GM21367 (cell line): ENCODE measurements around the gene SLC16A5.

Experiments used
- ATAC-seq: cut with Tn5 transposase; IDR thresholded peaks from one replicate; pipeline ENCODE4 v1.9.1; 2021; ENCODE audit not compliant: unreplicated experiment

SLC16A5 gene

GRCh38 chr17:75084039-75084660, 3.6 kb upstream of the SLC16A5 start:
- no peak for ATAC-seq

- no peak for ATAC-seq
Observed at GRCh38 chr17:75086496-75087181, 1.1 kb upstream of the SLC16A5 start.

DNA sequence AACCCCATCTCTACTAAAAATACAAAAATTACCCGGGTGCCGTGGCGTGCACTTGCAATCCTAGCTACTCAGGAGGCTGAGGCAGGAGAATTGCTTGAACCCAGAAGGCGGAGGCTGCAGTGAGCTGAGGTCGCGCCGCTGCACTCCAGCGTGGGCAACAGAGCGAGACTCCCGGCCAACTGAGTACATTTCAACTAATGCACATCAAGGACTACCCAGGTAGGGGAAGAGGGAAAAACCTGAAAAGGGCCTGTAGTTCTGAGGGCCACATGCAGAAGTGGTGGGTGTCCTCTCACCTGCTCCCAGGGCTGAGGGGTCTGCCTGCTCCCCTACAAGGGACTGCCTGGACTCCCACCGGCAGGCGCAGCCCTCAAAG, 584 bp upstream of the SLC16A5 start:
- ATAC-seq, result no peak

GRCh38 chr17:75088465-75089417, 987 bp downstream of the SLC16A5 start:
- ATAC-seq, result no peak

- ATAC-seq, result no peak
Observed at GRCh38 chr17:75090871-75091854, 3.4 kb downstream of the SLC16A5 start.

GRCh38 chr17:75091855-75092327, 4.1 kb downstream of the SLC16A5 start:
- ATAC-seq, result no peak

DNA sequence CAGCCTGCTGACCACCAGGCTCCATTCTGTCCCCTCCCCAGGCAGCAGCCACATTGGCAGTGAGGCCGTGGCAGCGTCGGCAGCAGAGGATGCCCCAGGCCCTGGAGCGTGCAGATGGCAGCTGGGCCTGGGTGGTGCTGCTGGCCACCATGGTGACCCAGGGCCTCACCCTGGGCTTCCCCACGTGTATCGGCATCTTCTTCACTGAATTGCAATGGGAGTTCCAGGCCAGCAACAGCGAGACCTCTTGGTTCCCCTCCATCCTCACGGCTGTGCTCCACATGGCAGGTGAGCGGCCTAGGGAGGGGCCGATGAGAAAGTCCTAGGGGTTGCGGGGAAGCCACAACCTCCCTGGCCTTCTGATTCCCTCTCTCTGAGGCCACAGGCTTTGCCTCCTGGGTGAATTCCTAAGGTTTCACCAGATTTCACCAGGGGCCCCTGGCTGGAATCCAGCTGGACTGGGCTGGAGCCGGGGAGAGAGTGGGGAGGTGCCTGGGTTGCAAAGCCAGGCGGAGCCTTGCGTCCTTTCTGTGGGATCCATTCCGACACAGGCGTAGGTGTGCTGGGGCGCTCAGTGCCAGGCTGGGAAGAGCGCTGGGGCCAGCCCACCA, 5.9 kb downstream of the SLC16A5 start:
- ATAC-seq, result no peak

GRCh38 chr17:75094871-75095399, 7.2 kb downstream of the SLC16A5 start:
- ATAC-seq, result no peak

GRCh38 chr17:75096082-75096625, 8.4 kb downstream of the SLC16A5 start:
- ATAC-seq, result no peak

GRCh38 chr17:75097865-75098264, 10.1 kb downstream of the SLC16A5 start:
- ATAC-seq, result no peak

DNA sequence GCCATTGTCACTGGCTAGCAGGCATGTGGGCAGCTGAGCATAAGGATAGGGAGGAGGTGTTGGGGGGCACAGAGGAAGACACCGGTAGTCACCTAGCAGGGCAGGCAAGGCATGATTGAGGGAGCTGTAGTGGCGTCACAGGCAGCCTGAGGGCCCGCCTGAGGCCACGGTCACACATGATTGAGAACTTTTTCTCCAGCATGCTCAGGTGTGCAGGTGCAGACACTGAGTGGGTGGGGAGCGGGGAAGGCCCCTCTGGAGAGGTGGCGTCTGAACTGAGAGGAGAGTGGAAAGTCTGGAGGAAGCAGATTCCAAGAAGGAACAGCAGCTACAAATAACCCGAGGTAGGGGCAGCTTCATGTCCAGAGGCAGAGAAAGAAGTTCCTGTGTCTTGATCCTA, 11.1 kb downstream of the SLC16A5 start:
- no peak for ATAC-seq

DNA sequence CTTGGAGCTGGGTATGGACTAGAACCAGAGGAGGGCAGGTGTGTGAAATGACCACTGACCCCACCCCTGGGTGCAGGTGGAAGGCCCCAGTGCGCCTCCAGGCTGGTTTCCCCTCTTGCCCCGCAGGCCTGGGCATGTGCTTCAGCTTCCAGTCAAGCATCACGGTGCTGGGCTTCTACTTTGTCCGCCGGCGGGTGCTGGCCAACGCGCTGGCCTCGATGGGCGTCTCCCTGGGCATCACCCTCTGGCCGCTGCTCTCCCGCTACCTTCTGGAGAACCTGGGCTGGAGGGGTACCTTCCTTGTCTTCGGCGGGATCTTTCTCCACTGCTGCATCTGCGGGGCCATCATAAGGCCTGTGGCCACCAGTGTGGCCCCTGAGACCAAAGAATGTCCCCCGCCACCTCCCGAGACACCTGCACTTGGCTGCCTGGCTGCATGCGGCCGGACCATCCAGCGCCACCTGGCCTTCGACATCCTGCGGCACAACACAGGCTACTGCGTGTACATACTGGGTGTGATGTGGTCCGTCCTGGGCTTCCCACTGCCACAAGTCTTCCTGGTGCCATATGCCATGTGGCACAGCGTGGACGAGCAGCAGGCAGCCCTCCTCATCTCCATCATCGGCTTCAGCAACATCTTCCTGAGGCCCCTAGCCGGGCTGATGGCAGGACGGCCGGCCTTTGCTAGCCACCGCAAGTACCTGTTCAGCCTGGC, 12.3 kb downstream of the SLC16A5 start:
- ATAC-seq, result no peak

- ATAC-seq, result no peak
Observed at GRCh38 chr17:75102385-75102821, 14.6 kb downstream of the SLC16A5 start.

DNA sequence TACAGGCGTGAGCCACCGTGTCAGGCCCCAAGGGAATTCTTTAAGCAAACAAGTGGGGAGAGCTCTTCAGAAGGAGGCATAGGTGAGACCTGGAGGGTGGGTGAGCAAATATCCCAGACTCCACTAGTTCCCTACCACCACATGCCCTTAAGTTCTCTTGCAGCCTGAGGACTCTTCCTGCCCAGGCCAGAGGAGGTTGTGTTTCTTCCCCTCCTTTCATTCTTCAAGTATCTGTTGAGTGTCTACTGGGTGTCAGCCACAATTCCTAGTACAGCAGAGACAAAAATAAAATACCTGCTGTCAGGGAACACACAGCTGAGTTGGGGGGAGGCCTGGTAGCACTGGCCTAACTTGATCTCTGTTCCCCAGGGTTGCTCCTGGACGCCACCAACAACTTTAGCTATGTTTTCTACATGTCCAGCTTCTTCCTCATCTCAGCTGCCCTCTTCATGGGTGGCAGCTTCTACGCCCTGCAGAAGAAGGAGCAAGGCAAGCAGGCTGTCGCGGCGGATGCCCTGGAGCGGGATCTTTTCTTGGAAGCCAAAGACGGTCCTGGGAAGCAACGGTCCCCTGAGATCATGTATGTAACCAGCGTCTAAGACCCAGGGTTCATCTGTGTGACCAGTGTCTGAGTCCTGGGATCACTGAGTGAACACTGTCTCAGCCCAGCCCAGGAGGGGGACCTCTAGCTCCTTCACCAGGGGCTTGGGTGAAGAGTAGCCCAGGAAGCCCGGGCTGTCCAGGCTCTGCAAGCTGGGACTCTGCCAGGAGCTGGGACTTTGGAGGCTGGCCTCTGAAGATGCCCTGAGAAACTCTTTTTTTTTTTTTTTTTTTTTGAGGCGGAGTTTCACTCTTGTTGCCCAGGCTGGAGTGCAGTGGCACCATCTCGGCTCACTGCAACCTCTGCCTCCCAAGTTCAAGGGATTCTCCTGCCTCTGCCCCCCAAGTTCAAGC, 16.1 kb downstream of the SLC16A5 start:
- no peak for ATAC-seq

- ATAC-seq, result no peak
Observed at GRCh38 chr17:75105126-75106080, 17.6 kb downstream of the SLC16A5 start.

GRCh38 chr17:75108193-75108592, 20.4 kb downstream of the SLC16A5 start:
- no peak for ATAC-seq

GRCh38 chr17:75109046-75109406, 21.3 kb downstream of the SLC16A5 start:
- no peak for ATAC-seq
